ENCODE results near the gene ZNF804B. TPM values are rescaled to one million over a fixed set of nuclear protein-coding genes. Genes with fewer than 3 reads are reported as not detected.

Gene ZNF804B
- total RNA-seq, 2 experiments from 2014 or later = not detected

- H3K9me3 ChIP-seq (ENCODE audit: low read length) = no peaks in the 10 kb centered on the region
- no TSS peak for BruUV-seq (replicated peaks)
- no peaks in the 10 kb centered on the region for H3K9me2 ChIP-seq (ENCODE audit: insufficient read depth, low read length)
- H3K4me2 ChIP-seq (ENCODE audit: low read length) = no peak overlapping the region
- H3K79me2 ChIP-seq (ENCODE audit: insufficient read depth, low read depth, low read length) = no peaks in the 10 kb centered on the region
- DNase-seq (ENCODE audit: low spot score) = no peak
- H3K4me3 ChIP-seq (ENCODE audit: low read depth, low read length, poor library complexity, severe bottlenecking) = no peak overlapping the region
- H3K36me3 ChIP-seq (ENCODE audit: insufficient read depth, low read length) = no peaks in the 10 kb centered on the region
- H3K27ac ChIP-seq (ENCODE audit: low read depth, low read length, poor library complexity, severe bottlenecking) = no peak overlapping the region
- intact Hi-C loops (cut with micrococcal nuclease; ENCODE audit: unreplicated experiment) = no loop called here
- ChIA-PET POLR2A (interaction anchor here (0.6 to 1.1 kb wide), 2 partner anchors 10 to 103 kb away, joined by 3 to 7 read pairs; no protein-coding TSS in a partner anchor), CTCF (ENCODE audit: unreplicated experiment) (no interaction called here)
- H4K20me1 ChIP-seq (ENCODE audit: insufficient read depth, low read length) = no peaks in the 10 kb centered on the region
- no peak overlapping the region for H2AFZ ChIP-seq (ENCODE audit: low read length)
- H3K4me1 ChIP-seq (ENCODE audit: insufficient read depth, low read length, poor library complexity, severe bottlenecking) = no peaks in the 10 kb centered on the region
- TF ChIP-seq, protein P1, sequence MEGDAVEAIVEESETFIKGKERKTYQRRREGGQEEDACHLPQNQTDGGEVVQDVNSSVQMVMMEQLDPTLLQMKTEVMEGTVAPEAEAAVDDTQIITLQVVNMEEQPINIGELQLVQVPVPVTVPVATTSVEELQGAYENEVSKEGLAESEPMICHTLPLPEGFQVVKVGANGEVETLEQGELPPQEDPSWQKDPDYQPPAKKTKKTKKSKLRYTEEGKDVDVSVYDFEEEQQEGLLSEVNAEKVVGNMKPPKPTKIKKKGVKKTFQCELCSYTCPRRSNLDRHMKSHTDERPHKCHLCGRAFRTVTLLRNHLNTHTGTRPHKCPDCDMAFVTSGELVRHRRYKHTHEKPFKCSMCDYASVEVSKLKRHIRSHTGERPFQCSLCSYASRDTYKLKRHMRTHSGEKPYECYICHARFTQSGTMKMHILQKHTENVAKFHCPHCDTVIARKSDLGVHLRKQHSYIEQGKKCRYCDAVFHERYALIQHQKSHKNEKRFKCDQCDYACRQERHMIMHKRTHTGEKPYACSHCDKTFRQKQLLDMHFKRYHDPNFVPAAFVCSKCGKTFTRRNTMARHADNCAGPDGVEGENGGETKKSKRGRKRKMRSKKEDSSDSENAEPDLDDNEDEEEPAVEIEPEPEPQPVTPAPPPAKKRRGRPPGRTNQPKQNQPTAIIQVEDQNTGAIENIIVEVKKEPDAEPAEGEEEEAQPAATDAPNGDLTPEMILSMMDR (conservative IDR thresholded peaks at IDR 0.05; ENCODE audit: low read length) = no peak
- TF ChIP-seq EZH2phosphoT487 (IDR thresholded peaks at IDR 0.05; ENCODE audit: borderline replicate concordance, low read depth, low read length) = no peak
Observed at GRCh38 chr7:89145801-89146200, 386.3 kb downstream of the ZNF804B start.

DNA sequence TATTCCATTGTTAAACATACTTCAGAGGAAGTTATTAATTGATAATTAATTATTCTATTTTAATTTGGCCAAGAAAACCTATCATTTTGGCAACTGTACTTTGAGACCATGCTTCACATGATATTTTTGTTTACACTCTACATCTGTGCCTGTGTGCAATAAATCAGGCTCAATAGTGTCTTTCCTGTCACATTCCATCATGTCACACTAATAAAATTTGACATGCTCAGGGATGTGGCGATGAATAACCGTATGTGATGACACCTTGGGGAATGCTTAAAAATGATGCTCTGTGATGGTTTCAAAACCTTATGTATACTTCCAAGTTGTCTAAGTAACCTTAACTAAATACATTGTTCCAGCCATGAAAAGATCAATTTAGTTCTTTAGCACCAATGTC, 400.6 kb downstream of the ZNF804B start:
- ChIA-PET CTCF (ENCODE audit: unreplicated experiment) (no interaction called here), POLR2A (no interaction called here)
- intact Hi-C loops (cut with micrococcal nuclease; ENCODE audit: unreplicated experiment) = no loop called here

GRCh38 chr7:89165421-89165820, 405.9 kb downstream of the ZNF804B start:
- BruUV-seq (replicated peaks) = no TSS peak

More for the DNA sequence above, 400.6 kb downstream of the ZNF804B start:
- H3K4me2 ChIP-seq (ENCODE audit: low read length) = no peak overlapping the region
- H3K27ac ChIP-seq (ENCODE audit: low read depth, low read length, poor library complexity, severe bottlenecking) = no peak overlapping the region
- H3K9me2 ChIP-seq (ENCODE audit: insufficient read depth, low read length) = no peaks in the 10 kb centered on the region
- no peaks in the 10 kb centered on the region for H4K20me1 ChIP-seq (ENCODE audit: insufficient read depth, low read length)
- BruUV-seq (replicated peaks) = no TSS peak
- H3K4me1 ChIP-seq (ENCODE audit: insufficient read depth, low read length, poor library complexity, severe bottlenecking) = no peaks in the 10 kb centered on the region
- H3K36me3 ChIP-seq (ENCODE audit: insufficient read depth, low read length) = no peaks in the 10 kb centered on the region
- H2AFZ ChIP-seq (ENCODE audit: low read length) = no peak overlapping the region
- no peak for DNase-seq (ENCODE audit: low spot score)
- no peak overlapping the region for H3K4me3 ChIP-seq (ENCODE audit: low read depth, low read length, poor library complexity, severe bottlenecking)
- H3K9me3 ChIP-seq (ENCODE audit: low read length) = no peaks in the 10 kb centered on the region
- TF ChIP-seq EZH2phosphoT487 (IDR thresholded peaks at IDR 0.05; ENCODE audit: borderline replicate concordance, low read depth, low read length) = no peak
- TF ChIP-seq, protein P1 (conservative IDR thresholded peaks at IDR 0.05; ENCODE audit: low read length) = no peak
- H3K79me2 ChIP-seq (ENCODE audit: insufficient read depth, low read depth, low read length) = no peaks in the 10 kb centered on the region

More at GRCh38 chr7:89165421-89165820, 405.9 kb downstream of the ZNF804B start:
- Histone ChIP-seq H3K4me2 (ENCODE audit: low read length) (no peak overlapping the region), H3K36me3 (ENCODE audit: insufficient read depth, low read length) (no peaks in the 10 kb centered on the region), H2AFZ (ENCODE audit: low read length) (no peak overlapping the region), H3K9me3 (ENCODE audit: low read length) (no peaks in the 10 kb centered on the region), H4K20me1 (ENCODE audit: insufficient read depth, low read length) (no peaks in the 10 kb centered on the region), H3K4me3 (ENCODE audit: low read depth, low read length, poor library complexity, severe bottlenecking) (no peak overlapping the region), H3K79me2 (ENCODE audit: insufficient read depth, low read depth, low read length) (no peaks in the 10 kb centered on the region), H3K27ac (ENCODE audit: low read depth, low read length, poor library complexity, severe bottlenecking) (no peak overlapping the region), H3K4me1 (ENCODE audit: insufficient read depth, low read length, poor library complexity, severe bottlenecking) (no peaks in the 10 kb centered on the region), H3K9me2 (ENCODE audit: insufficient read depth, low read length) (no peaks in the 10 kb centered on the region)
- intact Hi-C loops (cut with micrococcal nuclease; ENCODE audit: unreplicated experiment) = no loop called here
- POLR2A ChIA-PET = interaction anchor here (1.5 kb wide), 1 partner anchor 9 kb away, joined by 5 read pairs; no protein-coding TSS in a partner anchor
- TF ChIP-seq, protein P1 (conservative IDR thresholded peaks at IDR 0.05; ENCODE audit: low read length) = no peak
- no peak for TF ChIP-seq EZH2phosphoT487 (IDR thresholded peaks at IDR 0.05; ENCODE audit: borderline replicate concordance, low read depth, low read length)
- CTCF ChIA-PET (ENCODE audit: unreplicated experiment) = no interaction called here
- no peak for DNase-seq (ENCODE audit: low spot score)

Measured in OCI-LY7 (cell line).